Measurements from ENCODE around the gene USP36.
"Not testable (repeated sequence)": the region's sequence is repeated elsewhere in the genome, so short reads cannot be mapped to it uniquely, and the experiment has no call there.

The USP36 gene

GRCh38 chr17:78763561-78763960 lies 77.1 kb downstream of the USP36 start:
- peak; percentile 69 for DNase-seq

GRCh38 chr17:78761789-78762406 lies 78.7 kb downstream of the USP36 start:
- no peak for DNase-seq

DNA sequence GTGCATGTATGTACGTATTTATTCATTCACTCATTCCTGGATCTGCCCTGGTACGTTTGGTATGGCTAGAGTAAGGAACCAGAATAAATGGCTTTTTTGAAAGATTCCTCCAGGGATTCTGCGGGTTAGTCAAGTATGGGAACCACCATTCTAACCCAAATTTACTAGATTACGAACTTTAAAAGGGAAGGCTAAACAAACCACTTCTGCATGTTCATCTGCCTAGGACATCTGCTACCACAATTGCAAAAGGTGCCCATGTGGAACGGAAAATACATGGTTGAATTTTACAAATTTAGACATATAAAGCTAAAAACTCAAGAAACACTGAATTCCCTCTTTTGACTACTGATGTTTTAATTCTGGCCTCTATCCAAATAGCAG lies 80.7 kb downstream of the USP36 start:
- no peak for DNase-seq

DNA sequence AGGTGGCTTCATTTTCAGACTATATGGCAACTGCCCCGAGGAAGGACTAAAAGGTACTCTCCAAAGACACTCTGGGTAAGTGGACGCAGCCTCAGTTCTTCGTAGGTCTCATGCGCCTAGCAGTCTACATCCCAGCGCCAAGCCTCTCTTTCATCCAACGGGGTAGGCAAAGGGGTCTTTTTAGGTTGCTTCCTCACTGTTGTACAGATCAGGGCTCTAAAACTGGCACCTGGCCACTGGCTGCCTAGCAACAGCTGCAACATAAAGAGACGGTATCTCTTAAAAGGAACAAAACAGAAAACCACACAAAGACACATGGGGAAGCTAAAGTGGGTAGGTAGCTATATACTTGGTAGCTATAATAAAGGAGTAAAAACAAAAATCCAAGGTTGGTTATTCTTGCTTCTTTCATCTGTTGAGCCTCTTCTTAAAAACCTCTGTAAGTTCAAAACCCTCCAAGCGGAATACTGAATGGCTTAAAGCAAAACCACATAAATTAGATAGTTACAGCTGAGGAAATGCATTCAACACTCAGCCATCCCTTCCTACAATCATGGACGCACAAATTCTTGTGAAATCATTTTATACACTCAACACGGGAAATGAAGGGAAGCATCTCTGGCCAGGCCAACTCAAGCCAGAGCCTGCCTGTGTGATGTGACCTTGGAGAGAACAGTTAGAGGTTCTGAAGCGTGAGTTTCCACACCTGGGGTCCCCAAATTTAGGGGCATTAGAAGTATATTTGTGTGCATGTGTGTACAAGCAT lies 81.2 kb downstream of the USP36 start:
- no peak for DNase-seq

DNA sequence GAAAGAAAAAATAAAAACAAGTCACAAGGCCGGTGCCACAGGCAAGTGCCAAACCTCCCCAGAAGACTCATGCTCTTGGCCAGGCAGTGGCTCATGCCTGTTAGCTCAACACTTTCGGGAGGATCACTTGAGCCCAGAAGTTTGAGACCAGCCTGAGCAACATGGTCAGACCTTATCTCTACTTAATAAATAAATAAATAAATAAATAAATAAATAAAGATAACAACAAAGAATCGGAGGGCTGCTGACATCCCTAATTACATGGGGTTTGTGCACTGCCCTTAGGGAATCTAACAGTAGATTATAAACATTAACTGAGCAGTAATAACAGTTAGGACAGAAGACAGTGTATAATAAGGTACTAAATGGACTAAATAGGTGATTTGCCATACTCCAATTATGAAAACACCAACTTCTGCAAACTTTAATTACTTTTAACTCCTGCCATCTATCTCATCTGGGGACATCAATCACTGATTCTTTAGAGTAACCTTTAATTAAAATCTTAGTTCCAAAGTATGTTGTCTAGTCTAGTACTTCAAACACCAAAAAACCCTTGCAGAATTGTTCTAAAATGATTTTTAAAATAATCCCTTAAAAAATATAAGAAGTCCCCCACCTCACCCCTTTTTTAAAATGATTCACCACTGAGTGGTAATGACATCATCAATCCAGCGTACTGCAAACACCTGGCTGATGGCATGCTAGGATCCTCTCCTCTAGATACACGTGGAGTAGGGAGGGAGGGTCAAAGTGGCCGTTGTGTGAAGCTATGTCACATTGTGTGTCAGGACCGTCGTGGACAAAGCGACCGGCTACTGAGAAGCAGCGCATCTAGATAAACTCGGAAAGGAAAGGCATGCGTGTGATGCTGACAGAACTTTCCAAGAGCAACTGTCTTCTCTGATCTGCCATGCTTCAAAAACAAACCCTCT lies 87.0 kb downstream of the USP36 start:
- DNase-seq = no peak

- no peak for DNase-seq
Measured at GRCh38 chr17:78751447-78752161, 89.0 kb downstream of the USP36 start.

- DNase-seq = not testable (repeated sequence)
Measured at GRCh38 chr17:78751000-78751399, 89.6 kb downstream of the USP36 start.

DNA sequence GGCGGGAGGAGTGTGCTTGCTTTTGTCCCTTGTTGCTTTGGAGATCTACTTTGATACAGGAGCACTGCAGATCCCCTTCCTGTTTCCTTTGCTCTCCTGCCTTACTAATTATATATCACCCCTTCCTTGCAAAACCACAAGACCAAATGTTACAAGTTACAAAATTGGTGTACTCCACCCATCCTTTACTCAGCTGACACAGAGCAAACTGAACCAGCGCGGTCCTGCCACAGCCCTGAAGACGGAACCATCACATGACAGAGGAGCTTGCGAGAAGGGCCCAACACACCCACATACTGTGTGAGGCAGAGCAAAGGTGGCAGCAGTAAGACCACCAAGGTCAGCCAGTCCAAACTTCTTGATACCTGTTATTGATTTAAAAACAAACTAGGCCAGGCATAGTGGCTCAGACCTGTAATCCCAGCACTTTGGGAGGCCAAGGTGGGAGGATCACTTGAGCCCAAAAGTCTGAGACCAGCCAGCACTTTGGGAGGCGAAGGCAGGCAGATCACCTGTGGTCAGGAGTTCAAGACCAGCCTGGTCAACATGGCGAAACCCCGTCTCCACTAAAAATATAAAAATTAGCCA lies 91.8 kb downstream of the USP36 start:
- DNase-seq = peak; percentile 32

- no peak for DNase-seq
Measured at GRCh38 chr17:78748048-78748729, 92.4 kb downstream of the USP36 start.

DNA sequence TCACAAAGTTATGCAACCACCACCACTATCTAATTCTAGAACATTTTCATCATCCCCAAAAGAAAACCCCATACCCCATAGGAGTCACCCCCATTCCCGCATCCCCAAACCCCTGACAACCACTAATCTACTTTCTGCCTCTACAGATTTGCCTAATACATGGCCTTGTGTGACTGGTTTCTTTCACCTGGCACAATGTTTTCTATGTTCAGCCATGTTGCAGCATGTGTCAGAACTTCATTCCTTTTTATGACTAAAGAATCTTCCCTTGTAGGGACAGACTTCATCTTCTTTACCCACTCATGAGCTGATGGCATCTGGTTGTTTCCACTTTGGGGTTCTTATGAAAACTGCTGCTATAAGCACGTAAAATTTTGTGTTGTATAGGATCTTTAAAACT lies 93.1 kb downstream of the USP36 start:
- DNase-seq = no peak

DNA sequence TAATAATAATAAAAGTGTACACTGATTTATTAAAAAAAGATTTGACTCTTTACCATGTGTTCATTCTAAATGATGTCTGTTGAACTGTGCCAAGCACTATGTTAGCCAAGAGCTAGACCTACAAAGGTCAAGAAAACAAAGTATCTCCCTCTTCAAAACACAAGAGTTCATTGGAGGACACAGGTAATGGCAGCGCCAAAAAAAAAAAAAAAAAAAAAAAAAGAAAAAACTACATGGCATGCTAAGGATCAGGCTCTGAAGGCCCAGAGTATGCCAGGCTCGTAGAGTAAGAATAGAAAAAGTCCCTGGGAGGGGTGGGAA lies 93.7 kb downstream of the USP36 start:
- no peak for DNase-seq

DNA sequence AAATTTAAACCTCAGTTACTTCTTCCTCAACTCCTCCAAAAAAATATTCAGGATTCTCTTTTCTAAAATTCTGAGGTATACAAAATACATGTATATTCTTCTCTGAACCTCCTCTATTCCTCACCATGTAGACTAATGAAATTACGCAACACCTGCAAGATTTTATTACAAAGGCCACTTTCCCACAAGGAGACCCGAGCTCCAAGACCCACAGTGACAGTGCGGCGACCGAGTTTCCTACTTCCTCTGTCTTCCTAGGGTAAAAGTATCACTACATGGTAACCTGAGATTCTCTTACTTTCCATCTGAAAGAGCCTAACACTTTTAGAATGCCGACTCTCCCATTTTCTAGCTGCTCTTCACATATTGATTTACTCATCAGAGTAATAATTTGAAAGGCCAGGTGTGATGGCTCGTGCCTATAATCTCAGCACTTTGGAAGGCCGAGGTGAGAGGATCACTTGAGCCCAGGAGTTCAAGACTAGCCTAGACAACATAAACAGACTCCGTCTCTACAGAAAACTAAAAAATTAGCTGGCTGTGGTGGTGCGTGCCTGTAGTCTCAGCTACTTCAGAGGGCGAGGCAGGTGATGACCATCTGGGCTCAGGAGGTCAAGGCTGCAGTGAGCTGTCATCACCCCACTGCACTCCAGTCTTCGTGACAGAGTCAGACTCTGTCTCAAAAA lies 94.2 kb downstream of the USP36 start:
- DNase-seq = no peak

Measured in fibroblast of skin of back (primary cell).